Epithelial cell of esophagus (primary cell): Measurements from ENCODE around the gene B3GNT8.
"Not testable (repeated sequence)": the region's sequence is repeated elsewhere in the genome, so short reads cannot be mapped to it uniquely, and the experiment has no call there.

Experiments
- DNase-seq: peaks from one replicate; pipeline ENCODE4 v3.0.0; 2010; ENCODE audit warnings: low read depth
- H3K4me3 ChIP-seq: 2 replicates; pipeline ENCODE4 v1.5.1; 2011; ENCODE audit warnings: mild to moderate bottlenecking, low read length, control low read depth
- CTCF ChIP-seq: IDR thresholded peaks from 2 replicates; pipeline ENCODE4 v1.5.1; 2011; ENCODE audit warnings: low read depth, mild to moderate bottlenecking, low read length, control low read depth, inconsistent platforms; ENCODE audit not compliant: insufficient read depth; ENCODE audit errors: missing control alignments

Gene B3GNT8

GRCh38 chr19:41411968-41412265, 15.3 kb downstream of the B3GNT8 start:
- H3K4me3 ChIP-seq: no peak overlapping the region
- TF ChIP-seq CTCF: no peak
- peak; percentile 40 for DNase-seq

DNA sequence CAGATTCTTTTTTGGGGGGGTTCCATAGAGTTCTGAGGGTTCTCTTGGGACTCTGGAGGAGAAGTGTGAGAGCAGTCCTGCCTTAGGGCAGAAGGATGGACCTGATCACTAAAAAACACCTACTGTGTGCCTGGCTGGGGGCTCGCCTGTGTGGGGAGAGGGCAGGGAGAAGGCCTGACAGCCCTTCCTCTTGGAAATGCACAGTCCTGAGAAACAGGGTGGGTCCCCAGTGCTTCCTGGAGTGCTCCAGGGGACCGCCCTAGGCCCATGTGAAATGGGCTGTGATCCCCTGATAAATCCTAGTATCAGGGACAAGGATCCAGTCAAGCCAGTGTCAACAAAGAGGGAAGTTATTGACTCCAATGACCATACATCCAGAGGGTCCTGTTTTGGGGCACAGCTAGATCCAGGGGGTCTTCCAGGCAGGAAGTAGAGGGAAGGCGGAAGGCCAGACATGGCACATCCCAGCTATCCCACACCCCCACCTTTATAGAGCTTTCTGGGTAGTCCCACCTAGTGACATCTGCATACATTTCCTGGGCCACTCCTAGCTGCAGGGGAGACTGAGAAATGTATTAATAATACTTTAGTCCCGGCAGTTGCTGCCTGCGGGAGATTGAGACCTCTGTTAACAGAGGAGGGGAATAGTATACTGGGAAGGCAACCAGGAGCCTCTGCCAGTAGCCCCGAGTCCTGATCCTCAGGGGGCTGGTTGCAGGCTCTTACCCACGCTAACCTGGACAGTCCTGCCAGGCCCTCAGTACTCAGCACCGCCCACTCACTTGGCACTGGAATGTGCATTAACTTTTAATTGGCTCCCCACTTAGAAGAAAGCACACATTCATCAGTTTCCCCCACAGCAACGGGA, 15.8 kb downstream of the B3GNT8 start:
- DNase-seq: no peak
- no peak for TF ChIP-seq CTCF

GRCh38 chr19:41410336-41411054, 16.7 kb downstream of the B3GNT8 start:
- DNase-seq: no peak
- H3K4me3 ChIP-seq: no peak overlapping the region
- TF ChIP-seq CTCF: no peak

More for the DNA sequence above, 15.8 kb downstream of the B3GNT8 start:
- no peak overlapping the region for H3K4me3 ChIP-seq

DNA sequence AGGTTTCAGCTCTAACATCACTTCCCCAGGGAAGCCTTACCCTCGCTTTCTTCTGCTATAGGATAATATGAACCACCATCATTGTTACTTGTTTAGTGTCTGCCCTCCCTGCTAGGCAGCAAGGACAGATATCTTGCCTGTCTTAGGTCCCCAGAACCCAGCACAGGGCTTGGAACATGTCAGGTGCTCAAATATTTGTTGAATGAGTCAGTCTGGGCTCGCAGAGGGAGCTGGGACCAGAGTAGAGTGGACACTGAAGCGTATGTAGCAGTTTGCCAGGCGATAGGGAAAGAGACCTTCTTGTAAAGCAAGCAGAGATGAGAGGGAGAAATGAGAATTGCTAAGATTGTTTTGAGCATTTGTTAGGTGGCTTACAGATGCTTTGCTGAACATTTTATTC, 17.9 kb downstream of the B3GNT8 start:
- peak; percentile 67 for DNase-seq
- H3K4me3 ChIP-seq: no peak overlapping the region
- TF ChIP-seq CTCF: no peak

- not testable (repeated sequence) for DNase-seq, H3K4me3 ChIP-seq
These were observed 18.3 kb downstream of the B3GNT8 start for GRCh38 chr19:41408846-41409245.

DNA sequence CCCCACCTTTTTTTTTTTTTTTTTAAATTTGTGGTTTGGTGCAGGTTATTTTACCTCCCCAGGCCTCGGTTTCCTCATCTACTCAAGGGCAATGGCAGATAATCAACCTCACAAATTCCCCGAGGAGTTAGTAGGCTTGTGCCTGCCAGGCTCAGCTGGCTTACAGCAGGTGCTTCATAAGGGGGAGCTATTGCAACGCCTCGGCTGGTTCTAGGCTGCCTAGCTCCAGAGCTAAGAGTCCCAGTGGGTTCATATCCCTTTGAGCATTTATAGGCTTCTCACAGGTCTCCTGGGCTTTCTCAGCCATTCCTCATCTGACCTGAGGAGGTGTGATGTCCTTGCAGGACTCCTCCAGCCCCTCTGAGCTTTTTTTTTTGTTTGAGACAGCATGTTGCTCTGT, 18.9 kb downstream of the B3GNT8 start:
- DNase-seq: no peak
- H3K4me3 ChIP-seq: no peak overlapping the region
- no peak for TF ChIP-seq CTCF

DNA sequence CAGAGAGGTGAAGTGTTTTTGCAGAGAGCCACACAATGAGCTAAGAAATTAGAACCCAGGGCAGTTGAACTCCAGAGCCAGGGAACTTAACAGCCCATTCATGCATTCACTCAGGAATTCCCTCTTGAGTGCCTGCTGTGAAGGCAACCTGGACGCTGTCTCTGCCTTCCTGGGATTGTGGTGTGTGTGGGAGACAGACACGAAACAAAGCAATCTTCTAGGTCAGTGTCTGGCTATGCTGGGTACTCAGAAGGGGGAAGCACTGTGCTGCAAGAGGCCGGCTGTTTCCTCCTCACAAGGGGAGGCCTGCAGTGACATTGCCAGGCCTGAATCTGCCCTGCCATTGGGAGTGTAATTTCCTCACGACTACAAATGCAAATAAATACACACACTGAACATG, 19.9 kb downstream of the B3GNT8 start:
- TF ChIP-seq CTCF: no peak
- no peak overlapping the region for H3K4me3 ChIP-seq
- no peak for DNase-seq
